T-helper 2 cell (primary cell): Measurements from ENCODE around the gene VPS13D.
"Not testable (repeated sequence)": the region's sequence is repeated elsewhere in the genome, so short reads cannot be mapped to it uniquely, and the experiment has no call there.

Source experiments
- DNase-seq, 5 experiments: peaks; one replicate each; pipeline versions ENCODE4 v3.0.0 to v3.0.0-alpha.2; 2012 to 2022

The VPS13D gene

GRCh38 chr1:12451560-12451900, 221.7 kb downstream of the VPS13D start:
- DNase-seq: no peak

GRCh38 chr1:12452262-12452661, 222.4 kb downstream of the VPS13D start:
- DNase-seq: no peak

- DNase-seq: no peak
Observed at GRCh38 chr1:12453400-12454343, 223.8 kb downstream of the VPS13D start.

- DNase-seq: no peak
Observed at GRCh38 chr1:12454406-12455391, 224.9 kb downstream of the VPS13D start.

- not testable (repeated sequence) for DNase-seq
Observed at GRCh38 chr1:12456081-12456480, 226.3 kb downstream of the VPS13D start.

GRCh38 chr1:12456979-12457378, 227.1 kb downstream of the VPS13D start:
- DNase-seq: no peak

- DNase-seq: no peak
Observed at GRCh38 chr1:12457771-12458170, 227.9 kb downstream of the VPS13D start.

GRCh38 chr1:12458571-12458970, 228.7 kb downstream of the VPS13D start:
- DNase-seq: no peak

GRCh38 chr1:12460121-12460520, 230.3 kb downstream of the VPS13D start:
- DNase-seq: no peak

- no peak for DNase-seq
Observed at GRCh38 chr1:12460911-12461621, 231.2 kb downstream of the VPS13D start.

- no peak for DNase-seq
Observed at GRCh38 chr1:12461754-12462153, 231.9 kb downstream of the VPS13D start.

GRCh38 chr1:12462586-12462985, 232.8 kb downstream of the VPS13D start:
- no peak for DNase-seq

- no peak for DNase-seq
Observed at GRCh38 chr1:12464045-12464461, 234.2 kb downstream of the VPS13D start.

- no peak for DNase-seq
Observed at GRCh38 chr1:12464598-12465056, 234.8 kb downstream of the VPS13D start.

- DNase-seq: no peak
Observed at GRCh38 chr1:12465126-12465525, 235.3 kb downstream of the VPS13D start.

- no peak for DNase-seq
Observed at GRCh38 chr1:12466816-12467215, 237.0 kb downstream of the VPS13D start.

- DNase-seq: peak in 1 of 5 experiments; percentile 16
Observed at GRCh38 chr1:12467570-12468286, 237.9 kb downstream of the VPS13D start.

- DNase-seq: no peak
Observed at GRCh38 chr1:12468323-12468722, 238.5 kb downstream of the VPS13D start.

GRCh38 chr1:12469493-12469892, 239.7 kb downstream of the VPS13D start:
- no peak for DNase-seq

GRCh38 chr1:12469990-12470389, 240.2 kb downstream of the VPS13D start:
- DNase-seq: no peak

- not testable (repeated sequence) for DNase-seq
Observed at GRCh38 chr1:12470916-12471315, 241.1 kb downstream of the VPS13D start.
